Liver (tissue), 3 donors: Measurements from ENCODE around the gene RFC3.
A peak's percentile ranks its signal among the peaks of the same experiment; 100 is the strongest.

Experiments
- EGR1 ChIP-seq, 2 donors: IDR thresholded peaks; 2 replicates each; pipeline ENCODE4 v1.6.1; 2016 to 2018; ENCODE audit warnings: antibody characterized with exemption in 2 of 2, low read depth in 2 of 2
- FOXA2 ChIP-seq: IDR thresholded peaks from 2 replicates; pipeline ENCODE4 v1.6.1; 2016; ENCODE audit warnings: antibody characterized with exemption
- HNF4G ChIP-seq: IDR thresholded peaks from 2 replicates; pipeline ENCODE4 v1.6.1; 2016; ENCODE audit warnings: antibody characterized with exemption
- JUND ChIP-seq, 2 donors: IDR thresholded peaks; 2 replicates each; pipeline ENCODE4 v1.6.1; 2016; ENCODE audit warnings: antibody characterized with exemption in 2 of 2
- RAD21 ChIP-seq, 2 donors: IDR thresholded peaks; 2 replicates each; pipeline ENCODE4 v1.6.1; 2016; ENCODE audit warnings: antibody characterized with exemption in 2 of 2, mild to moderate bottlenecking in 2 of 2
- TAF1 ChIP-seq: conservative IDR thresholded peaks from 2 replicates; pipeline ENCODE4 v1.6.1; 2016; ENCODE audit warnings: antibody characterized with exemption, mild to moderate bottlenecking
- YY1 ChIP-seq: IDR thresholded peaks from 2 replicates; pipeline ENCODE4 v1.6.1; 2016; ENCODE audit warnings: antibody characterized with exemption, mild to moderate bottlenecking
- TF ChIP-seq, protein P1 (sequence below): fragments of 150-350 bp; IDR thresholded peaks from 2 replicates; pipeline ENCODE4 v1.5.1; 2017; ENCODE audit warnings: improper control_type of control experiment, low read depth, low read length; ENCODE audit not compliant: missing input control
- TF ChIP-seq, protein P2 (sequence below): IDR thresholded peaks from 2 replicates; pipeline ENCODE4 v1.6.1; 2016; ENCODE audit warnings: antibody characterized with exemption
- TF ChIP-seq, protein P3 (sequence below): IDR thresholded peaks from 2 replicates; pipeline ENCODE4 v1.6.1; 2016; ENCODE audit warnings: antibody characterized with exemption
- TF ChIP-seq, protein P4 (sequence below): IDR thresholded peaks from 2 replicates; pipeline ENCODE4 v1.6.1; 2016; ENCODE audit warnings: antibody characterized with exemption, mild to moderate bottlenecking
- donor health status: healthy.
- donor health status: healthy.

DNA sequence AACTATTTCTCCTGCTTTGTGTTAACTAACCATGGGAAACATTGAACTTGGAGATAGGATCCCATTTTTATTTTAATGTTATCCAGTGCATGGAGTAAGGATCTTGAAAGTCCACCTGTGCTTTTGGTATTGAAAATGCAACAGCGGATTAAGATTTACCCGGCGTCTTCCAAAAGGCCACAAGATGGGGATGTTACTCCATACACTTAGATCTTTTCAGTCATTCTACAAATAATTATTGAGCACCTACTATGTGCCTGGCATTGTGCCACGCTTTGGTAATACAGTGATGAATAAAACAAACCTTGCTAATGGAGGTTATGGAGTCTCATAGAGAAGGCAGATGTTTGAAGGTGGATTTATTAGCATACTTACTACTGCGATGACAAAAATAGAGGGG lies 56.9 kb downstream of the RFC3 start:
- TF ChIP-seq, protein P1, sequence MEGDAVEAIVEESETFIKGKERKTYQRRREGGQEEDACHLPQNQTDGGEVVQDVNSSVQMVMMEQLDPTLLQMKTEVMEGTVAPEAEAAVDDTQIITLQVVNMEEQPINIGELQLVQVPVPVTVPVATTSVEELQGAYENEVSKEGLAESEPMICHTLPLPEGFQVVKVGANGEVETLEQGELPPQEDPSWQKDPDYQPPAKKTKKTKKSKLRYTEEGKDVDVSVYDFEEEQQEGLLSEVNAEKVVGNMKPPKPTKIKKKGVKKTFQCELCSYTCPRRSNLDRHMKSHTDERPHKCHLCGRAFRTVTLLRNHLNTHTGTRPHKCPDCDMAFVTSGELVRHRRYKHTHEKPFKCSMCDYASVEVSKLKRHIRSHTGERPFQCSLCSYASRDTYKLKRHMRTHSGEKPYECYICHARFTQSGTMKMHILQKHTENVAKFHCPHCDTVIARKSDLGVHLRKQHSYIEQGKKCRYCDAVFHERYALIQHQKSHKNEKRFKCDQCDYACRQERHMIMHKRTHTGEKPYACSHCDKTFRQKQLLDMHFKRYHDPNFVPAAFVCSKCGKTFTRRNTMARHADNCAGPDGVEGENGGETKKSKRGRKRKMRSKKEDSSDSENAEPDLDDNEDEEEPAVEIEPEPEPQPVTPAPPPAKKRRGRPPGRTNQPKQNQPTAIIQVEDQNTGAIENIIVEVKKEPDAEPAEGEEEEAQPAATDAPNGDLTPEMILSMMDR, result peak; percentile 2
- TF ChIP-seq, protein P2, sequence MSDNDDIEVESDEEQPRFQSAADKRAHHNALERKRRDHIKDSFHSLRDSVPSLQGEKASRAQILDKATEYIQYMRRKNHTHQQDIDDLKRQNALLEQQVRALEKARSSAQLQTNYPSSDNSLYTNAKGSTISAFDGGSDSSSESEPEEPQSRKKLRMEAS, result no peak
- TF ChIP-seq EGR1 (IDR thresholded peaks at IDR 0.05; ENCODE audit: low read depth in 2 of 2), result no peak
- TF ChIP-seq, protein P3, sequence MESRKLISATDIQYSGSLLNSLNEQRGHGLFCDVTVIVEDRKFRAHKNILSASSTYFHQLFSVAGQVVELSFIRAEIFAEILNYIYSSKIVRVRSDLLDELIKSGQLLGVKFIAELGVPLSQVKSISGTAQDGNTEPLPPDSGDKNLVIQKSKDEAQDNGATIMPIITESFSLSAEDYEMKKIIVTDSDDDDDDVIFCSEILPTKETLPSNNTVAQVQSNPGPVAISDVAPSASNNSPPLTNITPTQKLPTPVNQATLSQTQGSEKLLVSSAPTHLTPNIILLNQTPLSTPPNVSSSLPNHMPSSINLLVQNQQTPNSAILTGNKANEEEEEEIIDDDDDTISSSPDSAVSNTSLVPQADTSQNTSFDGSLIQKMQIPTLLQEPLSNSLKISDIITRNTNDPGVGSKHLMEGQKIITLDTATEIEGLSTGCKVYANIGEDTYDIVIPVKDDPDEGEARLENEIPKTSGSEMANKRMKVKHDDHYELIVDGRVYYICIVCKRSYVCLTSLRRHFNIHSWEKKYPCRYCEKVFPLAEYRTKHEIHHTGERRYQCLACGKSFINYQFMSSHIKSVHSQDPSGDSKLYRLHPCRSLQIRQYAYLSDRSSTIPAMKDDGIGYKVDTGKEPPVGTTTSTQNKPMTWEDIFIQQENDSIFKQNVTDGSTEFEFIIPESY, result no peak
- TF ChIP-seq HNF4G, result no peak
- TF ChIP-seq, protein P4, sequence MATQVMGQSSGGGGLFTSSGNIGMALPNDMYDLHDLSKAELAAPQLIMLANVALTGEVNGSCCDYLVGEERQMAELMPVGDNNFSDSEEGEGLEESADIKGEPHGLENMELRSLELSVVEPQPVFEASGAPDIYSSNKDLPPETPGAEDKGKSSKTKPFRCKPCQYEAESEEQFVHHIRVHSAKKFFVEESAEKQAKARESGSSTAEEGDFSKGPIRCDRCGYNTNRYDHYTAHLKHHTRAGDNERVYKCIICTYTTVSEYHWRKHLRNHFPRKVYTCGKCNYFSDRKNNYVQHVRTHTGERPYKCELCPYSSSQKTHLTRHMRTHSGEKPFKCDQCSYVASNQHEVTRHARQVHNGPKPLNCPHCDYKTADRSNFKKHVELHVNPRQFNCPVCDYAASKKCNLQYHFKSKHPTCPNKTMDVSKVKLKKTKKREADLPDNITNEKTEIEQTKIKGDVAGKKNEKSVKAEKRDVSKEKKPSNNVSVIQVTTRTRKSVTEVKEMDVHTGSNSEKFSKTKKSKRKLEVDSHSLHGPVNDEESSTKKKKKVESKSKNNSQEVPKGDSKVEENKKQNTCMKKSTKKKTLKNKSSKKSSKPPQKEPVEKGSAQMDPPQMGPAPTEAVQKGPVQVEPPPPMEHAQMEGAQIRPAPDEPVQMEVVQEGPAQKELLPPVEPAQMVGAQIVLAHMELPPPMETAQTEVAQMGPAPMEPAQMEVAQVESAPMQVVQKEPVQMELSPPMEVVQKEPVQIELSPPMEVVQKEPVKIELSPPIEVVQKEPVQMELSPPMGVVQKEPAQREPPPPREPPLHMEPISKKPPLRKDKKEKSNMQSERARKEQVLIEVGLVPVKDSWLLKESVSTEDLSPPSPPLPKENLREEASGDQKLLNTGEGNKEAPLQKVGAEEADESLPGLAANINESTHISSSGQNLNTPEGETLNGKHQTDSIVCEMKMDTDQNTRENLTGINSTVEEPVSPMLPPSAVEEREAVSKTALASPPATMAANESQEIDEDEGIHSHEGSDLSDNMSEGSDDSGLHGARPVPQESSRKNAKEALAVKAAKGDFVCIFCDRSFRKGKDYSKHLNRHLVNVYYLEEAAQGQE, result no peak
- TF ChIP-seq JUND (IDR thresholded peaks at IDR 0.05), result no peak
- TF ChIP-seq RAD21 (IDR thresholded peaks at IDR 0.05), result peak in 1 of 2 donors; percentile 19
- TF ChIP-seq TAF1, result no peak
- no peak for TF ChIP-seq FOXA2
- no peak for TF ChIP-seq YY1
